H1 (cell line): ENCODE measurements around the gene IGF2R. TPM values are rescaled to one million over a fixed set of nuclear protein-coding genes. Genes with fewer than 3 reads are reported as not detected.

Experiments used
- CTCF ChIA-PET: fragments of 300-600 bp; sonication (Branson Sonifier 250); formaldehyde crosslinking; loops from one replicate; lab custom pipeline; 2021; ENCODE audit not compliant: partially characterized antibody; lab: Charles Lee
- POLR2A ChIA-PET: fragments of 300-600 bp; sonication (Branson Sonifier 250); formaldehyde crosslinking; loops from one replicate; lab custom pipeline; 2021; ENCODE audit warnings: inconsistent platforms; ENCODE audit not compliant: partially characterized antibody; lab: Charles Lee
- DNase-seq, 2 experiments: peaks; one replicate each; pipeline versions ENCODE4 v3.0.0 to v3.0.0-alpha.2; 2010 to 2022; ENCODE audit warnings: low spot score in 2 of 2, low read depth in 1 of 2, mixed read lengths in 1 of 2
- FAIRE-seq: peaks from 2 replicates; lab custom pipeline; 2011; peaks lifted over from hg19 to GRCh38; lab: Jason Lieb, UNC
- H2AFZ ChIP-seq: 2 replicates; pipeline ENCODE4 v1.8.1; 2012; ENCODE audit warnings: low read length, inconsistent platforms
- H2AK5ac ChIP-seq: 2 replicates; pipeline ENCODE4 v1.6.1; 2013; ENCODE audit warnings: low read depth, low read length
- H2BK120ac ChIP-seq: replicated peaks from 2 replicates; pipeline ENCODE3; 2013; ENCODE audit warnings: low read depth, low read length, inconsistent platforms
- H2BK12ac ChIP-seq: 2 replicates; pipeline ENCODE4 v1.6.1; 2013; ENCODE audit warnings: low read depth, low read length
- H2BK15ac ChIP-seq: 2 replicates; pipeline ENCODE4 v1.6.1; 2013; ENCODE audit warnings: low read length
- H2BK20ac ChIP-seq: 2 replicates; pipeline ENCODE4 v1.6.1; 2013; ENCODE audit warnings: low read length
- H2BK5ac ChIP-seq: 2 replicates; pipeline ENCODE4 v1.6.1; 2013; ENCODE audit warnings: low read depth, low read length
- H3K14ac ChIP-seq: 2 replicates; pipeline ENCODE4 v1.6.1; 2013; ENCODE audit warnings: inconsistent platforms; ENCODE audit not compliant: insufficient read length
- H3K18ac ChIP-seq: 2 replicates; pipeline ENCODE4 v1.6.1; 2013; ENCODE audit warnings: low read length; ENCODE audit errors: extremely low read depth
- H3K23ac ChIP-seq: 2 replicates; pipeline ENCODE4 v1.6.1; 2013; ENCODE audit warnings: inconsistent platforms; ENCODE audit not compliant: insufficient read length
- H3K23me2 ChIP-seq: 2 replicates; pipeline ENCODE4 v1.6.1; 2013; ENCODE audit warnings: low read depth, low read length
- H3K27ac ChIP-seq: 2 replicates; pipeline ENCODE4 v1.6.1; 2011; ENCODE audit warnings: low read depth, low read length, inconsistent platforms
- H3K27me3 ChIP-seq, 4 experiments: replicated peaks in 1 of 4; 1 replicate in 1 of 4; 2 replicates in 3 of 4; pipeline versions ENCODE4 v1.6.1 to v1.8.1; 2011 to 2013; ENCODE audit warnings: low read length in 3 of 4, mild to moderate bottlenecking in 3 of 4, inconsistent platforms in 2 of 4, mixed read lengths in 2 of 4, moderate library complexity in 1 of 4; ENCODE audit not compliant: control insufficient read depth in 3 of 4, insufficient read depth in 3 of 4; ENCODE audit errors: extremely low read depth in 1 of 4
- H3K36me3 ChIP-seq, 4 experiments: 2 replicates each; pipeline versions ENCODE4 v1.6.1 to v1.8.1; 2011 to 2013; ENCODE audit warnings: mild to moderate bottlenecking in 4 of 4, low read length in 3 of 4, moderate library complexity in 2 of 4, control low read depth in 1 of 4, inconsistent platforms in 1 of 4; ENCODE audit not compliant: insufficient read depth in 4 of 4, control insufficient read depth in 2 of 4
- H3K4ac ChIP-seq: replicated peaks from 2 replicates; pipeline ENCODE3; 2013; ENCODE audit warnings: low read length, low read depth, mixed read lengths, inconsistent platforms; ENCODE audit not compliant: insufficient read length
- H3K4me1 ChIP-seq, 4 experiments: replicated peaks in 1 of 4; 1 replicate in 1 of 4; 2 replicates in 3 of 4; pipeline versions ENCODE4 v1.6.1 to v1.8.1; 2011 to 2013; ENCODE audit warnings: low read length in 3 of 4, inconsistent platforms in 2 of 4, mixed read lengths in 1 of 4; ENCODE audit not compliant: insufficient read depth in 4 of 4, control insufficient read depth in 3 of 4
- H3K4me2 ChIP-seq, 2 experiments: 2 replicates each; pipeline versions ENCODE4 v1.6.1 to v1.8.1; 2011 to 2013; ENCODE audit warnings: low read depth in 2 of 2, low read length in 2 of 2, control low read depth in 1 of 2, inconsistent platforms in 1 of 2, mild to moderate bottlenecking in 1 of 2; ENCODE audit not compliant: insufficient read depth in 1 of 2
- H3K4me3 ChIP-seq, 4 experiments: fragments of 200-600, 300-600 bp in 1 of 4; sonication (generic), shearing (Covaris generic), sonication (Bioruptor Twin) in 1 of 4; 2 replicates each; pipeline versions ENCODE4 v1.5.1 to v1.8.1; 2011 to 2016; ENCODE audit warnings: low read length in 4 of 4, low read depth in 3 of 4, control low read depth in 2 of 4, inconsistent platforms in 2 of 4, mild to moderate bottlenecking in 2 of 4, mixed read lengths in 1 of 4, moderate library complexity in 1 of 4; ENCODE audit not compliant: insufficient read depth in 2 of 4; ENCODE audit errors: extremely low read depth in 1 of 4
- H3K56ac ChIP-seq: replicated peaks from 2 replicates; pipeline ENCODE3; 2013; ENCODE audit warnings: low read depth, mild to moderate bottlenecking, mixed read lengths, low read length, inconsistent platforms; ENCODE audit not compliant: insufficient read length
- H3K79me1 ChIP-seq: 2 replicates; pipeline ENCODE4 v1.6.1; 2013; ENCODE audit warnings: low read depth, low read length, control low read depth
- H3K79me2 ChIP-seq, 2 experiments: 2 replicates each; pipeline versions ENCODE4 v1.6.1 to v1.8.1; 2012 to 2013; ENCODE audit warnings: low read length in 2 of 2, mild to moderate bottlenecking in 2 of 2, inconsistent platforms in 1 of 2; ENCODE audit not compliant: insufficient read depth in 2 of 2, control insufficient read depth in 1 of 2
- H3K9ac ChIP-seq, 4 experiments: replicated peaks in 1 of 4; 1 replicate in 1 of 4; 2 replicates in 3 of 4; pipeline versions ENCODE4 v1.6.1 to v1.8.1; 2011 to 2013; ENCODE audit warnings: low read depth in 3 of 4, low read length in 3 of 4, control low read depth in 2 of 4, mild to moderate bottlenecking in 2 of 4, moderate library complexity in 2 of 4, inconsistent platforms in 1 of 4; ENCODE audit errors: extremely low read depth in 1 of 4
- H3K9me3 ChIP-seq, 2 experiments: 2 replicates each; pipeline versions ENCODE4 v1.6.1 to v1.8.1; 2012 to 2013; ENCODE audit warnings: mild to moderate bottlenecking in 2 of 2, moderate library complexity in 2 of 2, control low read depth in 1 of 2, inconsistent platforms in 1 of 2, low read depth in 1 of 2, low read length in 1 of 2, mixed read lengths in 1 of 2; ENCODE audit not compliant: insufficient read depth in 2 of 2
- H4K20me1 ChIP-seq, 2 experiments: replicated peaks in 1 of 2; 2 replicates each; pipeline versions ENCODE3 to v1.8.1; 2011 to 2013; ENCODE audit warnings: inconsistent platforms in 2 of 2, low read length in 2 of 2, mild to moderate bottlenecking in 1 of 2; ENCODE audit not compliant: insufficient read depth in 2 of 2, control insufficient read depth in 1 of 2
- H4K5ac ChIP-seq: 2 replicates; pipeline ENCODE4 v1.6.1; 2013; ENCODE audit warnings: low read length, low read depth, mixed read lengths, inconsistent platforms; ENCODE audit not compliant: insufficient read length
- H4K8ac ChIP-seq: 2 replicates; pipeline ENCODE4 v1.8.0; 2013; ENCODE audit warnings: mild to moderate bottlenecking, moderate library complexity, low read length, inconsistent platforms; ENCODE audit not compliant: insufficient read depth; ENCODE audit errors: extremely low read depth
- H4K91ac ChIP-seq: replicated peaks from 2 replicates; pipeline ENCODE3; 2013; ENCODE audit warnings: low read length, mixed read lengths, inconsistent platforms; ENCODE audit not compliant: insufficient read length
- CHD2 ChIP-seq: IDR thresholded peaks from 2 replicates; pipeline ENCODE4 v1.6.1; 2012; ENCODE audit warnings: low read length, improper control_type of control experiment
- CTBP2 ChIP-seq: IDR thresholded peaks from 2 replicates; pipeline ENCODE4 v1.7.0; 2011; ENCODE audit warnings: borderline replicate concordance, mild to moderate bottlenecking, moderate library complexity, mixed read lengths, low read length; ENCODE audit not compliant: insufficient read depth, insufficient read length
- EZH2 ChIP-seq: fragments of 200-600 bp; sonication (generic); IDR thresholded peaks from 2 replicates; pipeline ENCODE4 v1.7.1; 2012; ENCODE audit warnings: low read depth, mild to moderate bottlenecking, moderate library complexity, low read length, inconsistent platforms; ENCODE audit not compliant: severe bottlenecking
- FOSL1 ChIP-seq: IDR thresholded peaks from 2 replicates; pipeline ENCODE4 v1.6.1; 2011; ENCODE audit warnings: mild to moderate bottlenecking, low read depth, low read length, moderate library complexity; ENCODE audit not compliant: insufficient read depth
- JUN ChIP-seq: IDR thresholded peaks from 2 replicates; pipeline ENCODE4 v1.6.1; 2011; ENCODE audit warnings: low read depth, mild to moderate bottlenecking, improper control_type of control experiment, low read length
- PHF8 ChIP-seq: fragments of 200-600 bp; sonication (generic); conservative IDR thresholded peaks from 2 replicates; pipeline ENCODE4 v1.7.1; 2012; ENCODE audit warnings: low read depth, mild to moderate bottlenecking, inconsistent platforms, low read length, moderate library complexity
- POU5F1 ChIP-seq: IDR thresholded peaks from 2 replicates; pipeline ENCODE4 v1.6.1; 2011; ENCODE audit warnings: low read depth, mild to moderate bottlenecking, low read length, moderate library complexity
- RAD21 ChIP-seq, 2 experiments: IDR thresholded peaks in 1 of 2; conservative IDR thresholded peaks in 1 of 2; 2 replicates each; pipeline ENCODE4 v1.6.1; 2011; ENCODE audit warnings: low read depth in 2 of 2, low read length in 2 of 2, improper control_type of control experiment in 1 of 2, inconsistent platforms in 1 of 2, mild to moderate bottlenecking in 1 of 2, moderate library complexity in 1 of 2
- SAP30 ChIP-seq: fragments of 300-600 bp; sonication (generic); IDR thresholded peaks from 2 replicates; pipeline ENCODE4 v1.7.1; 2012; ENCODE audit warnings: low read length, moderate library complexity, mild to moderate bottlenecking, inconsistent platforms; ENCODE audit not compliant: insufficient read depth, insufficient replicate concordance
- SP1 ChIP-seq: IDR thresholded peaks from 2 replicates; pipeline ENCODE4 v1.6.1; 2011; ENCODE audit warnings: low read depth, low read length
- YY1 ChIP-seq: IDR thresholded peaks from 2 replicates; pipeline ENCODE4 v1.6.1; 2011; ENCODE audit warnings: low read depth, mild to moderate bottlenecking, low read length
- WGBS, 2 experiments: shearing (Covaris generic) in 1 of 2; methylation state at CpG; one replicate each; pipeline versions ENCODE4 v1.1.6 to v1.1.7; 2013 to 2015; ENCODE audit warnings: low lambda C conversion rate in 2 of 2, mixed read lengths in 2 of 2, inconsistent platforms in 1 of 2, low coverage in 1 of 2, missing lambda C conversion rate in 1 of 2; ENCODE audit not compliant: insufficient replicate concordance in 2 of 2, insufficient coverage in 1 of 2, insufficient read length in 1 of 2; ENCODE audit errors: extremely low coverage in 1 of 2, missing lambda C conversion rate in 1 of 2; 5-methylcytosine and 5-hydroxymethylcytosine counted together
- polyA plus RNA-seq, 7 experiments: library from polyadenylated mRNA; depleted of rRNA in 3 of 7; stranded (reverse) in 5 of 7; unstranded in 2 of 7; fragments of >200 nt in 5 of 7; fragments of 200-250 nt in 2 of 7; gene quantifications; 1 replicate in 5 of 7; 2 replicates in 1 of 7; 4 replicates in 1 of 7; pipeline versions ENCODE4 v1.2.1 to v1.2.3, GENCODE V29; 2011 to 2013; ENCODE audit warnings: missing spikeins in 2 of 7, mixed read lengths in 2 of 7
- total RNA-seq: library from RNA; stranded (reverse); fragmentation: NEBNext Ultra II Directional; extraction: Animal tissue kit (Norgen Biotek cat#: 25700); gene quantifications from 2 replicates; pipeline ENCODE4 v1.2.1, GENCODE V29; 2021
- TF ChIP-seq, protein P1 (sequence below): IDR thresholded peaks from 2 replicates; pipeline ENCODE4 v1.6.1; 2012; ENCODE audit warnings: low read length, inconsistent platforms

Gene IGF2R
- total and polyA plus RNA-seq, 2 of the 8 experiments (the other 6 are each of a cell fraction or from before 2014, with no cell fraction given): 20.6 to 74.1 TPM

DNA sequence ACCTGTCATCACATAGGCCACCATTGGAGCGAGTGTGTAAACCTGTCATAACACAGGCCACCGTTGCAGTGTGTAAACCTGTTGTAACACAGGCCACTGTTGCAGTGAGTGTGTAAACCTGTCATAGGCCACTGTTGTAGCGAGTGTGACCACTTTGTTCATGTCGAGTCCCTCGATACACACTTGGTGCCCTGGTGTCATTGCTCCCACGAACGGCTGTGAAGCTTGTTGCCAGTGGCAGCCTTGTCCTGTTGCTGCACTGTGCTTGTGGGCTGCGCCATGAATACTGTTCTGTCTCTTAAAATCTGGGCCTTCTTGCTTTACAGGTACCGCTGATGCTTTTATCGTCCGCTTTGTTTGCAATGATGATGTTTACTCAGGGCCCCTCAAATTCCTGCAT is 91.3 kb downstream of the IGF2R start:
- Histone ChIP-seq H3K79me2 (no peaks in the 10 kb centered on the region), H3K4me3 (no peak overlapping the region), H2AK5ac (no peak overlapping the region), H3K56ac (no peak overlapping the region), H2BK120ac (no peak overlapping the region), H4K20me1 (peaks cover 3 to 9% of the 10 kb centered on the region in 2 experiments), H3K18ac (no peak overlapping the region), H3K79me1 (no peaks in the 10 kb centered on the region), H4K8ac (no peak overlapping the region), H2BK5ac (no peak overlapping the region), H3K36me3 (peaks cover 30 to 85% (median 64%) of the 10 kb centered on the region in 4 experiments), H3K27ac (no peak overlapping the region), H4K5ac (no peak overlapping the region), H3K9ac (no peak overlapping the region), H4K91ac (no peak overlapping the region), H3K27me3 (no peaks in the 10 kb centered on the region), H2BK12ac (no peak overlapping the region), H3K14ac (no peak overlapping the region), H2BK20ac (no peak overlapping the region), H3K4me1 (no peaks in the 10 kb centered on the region), H2BK15ac (no peak overlapping the region), H3K23me2 (no peaks in the 10 kb centered on the region), H3K4me2 (no peak overlapping the region), H3K9me3 (no peaks in the 10 kb centered on the region), H3K4ac (no peak overlapping the region), H3K23ac (no peak overlapping the region), H2AFZ (no peak overlapping the region)
- POLR2A ChIA-PET: no interaction called here
- no peak for DNase-seq
- CTCF ChIA-PET: no interaction called here
- no peak for FAIRE-seq
- 88% methylated on average over 11 of the region's 11 CpGs; no CpG with 5 or more reads in 1 of the 2 experiments for WGBS, 2 experiments
- TF ChIP-seq CTBP2 (no peak), PHF8 (no peak), SAP30 (no peak), EZH2 (no peak), SP1 (no peak), YY1 (no peak), JUN (no peak), RAD21 (IDR thresholded peaks at IDR 0.05 in 1 of 2, conservative IDR thresholded peaks at IDR 0.05 in 1 of 2; ENCODE audit: low read depth in 2 of 2, low read length in 2 of 2) (no peak), POU5F1 (no peak), CHD2 (no peak), FOSL1 (no peak)
- TF ChIP-seq, protein P1, sequence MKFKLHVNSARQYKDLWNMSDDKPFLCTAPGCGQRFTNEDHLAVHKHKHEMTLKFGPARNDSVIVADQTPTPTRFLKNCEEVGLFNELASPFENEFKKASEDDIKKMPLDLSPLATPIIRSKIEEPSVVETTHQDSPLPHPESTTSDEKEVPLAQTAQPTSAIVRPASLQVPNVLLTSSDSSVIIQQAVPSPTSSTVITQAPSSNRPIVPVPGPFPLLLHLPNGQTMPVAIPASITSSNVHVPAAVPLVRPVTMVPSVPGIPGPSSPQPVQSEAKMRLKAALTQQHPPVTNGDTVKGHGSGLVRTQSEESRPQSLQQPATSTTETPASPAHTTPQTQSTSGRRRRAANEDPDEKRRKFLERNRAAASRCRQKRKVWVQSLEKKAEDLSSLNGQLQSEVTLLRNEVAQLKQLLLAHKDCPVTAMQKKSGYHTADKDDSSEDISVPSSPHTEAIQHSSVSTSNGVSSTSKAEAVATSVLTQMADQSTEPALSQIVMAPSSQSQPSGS: no peak
